ENCODE measurements around the gene LIPA.

Gene LIPA

DNA sequence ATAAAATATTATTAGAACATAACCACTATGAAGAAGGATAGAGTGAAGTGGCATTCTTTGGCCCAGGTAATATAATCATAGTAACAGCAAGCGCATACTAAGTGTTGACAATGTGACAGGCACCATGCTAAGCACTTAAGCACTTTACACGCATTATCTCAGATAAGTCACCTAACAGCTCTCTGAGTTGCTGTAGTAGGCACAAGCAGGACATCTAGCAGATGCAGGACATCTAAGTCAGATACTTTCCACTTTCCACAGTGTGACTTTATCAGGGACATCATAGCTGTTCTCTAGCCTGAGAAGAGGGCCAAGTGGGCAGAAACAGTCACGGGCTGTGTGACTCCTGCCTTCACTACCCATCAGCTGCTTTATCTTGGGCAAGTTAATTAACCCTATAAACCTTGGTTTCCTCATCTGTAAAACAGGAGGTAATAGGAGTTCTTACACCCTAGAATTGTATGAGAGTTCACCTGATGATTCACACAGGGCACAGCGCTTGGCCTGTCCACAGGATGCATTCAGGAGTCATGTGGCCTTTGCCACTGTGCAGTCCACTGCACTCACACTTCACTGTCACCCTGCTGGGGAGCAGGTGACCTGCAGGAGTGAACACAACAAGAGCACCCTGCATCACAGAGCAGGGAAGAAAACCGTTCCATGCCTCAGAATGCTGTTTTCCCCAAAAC is 12.5 kb downstream of the LIPA start:
- no peak for DNase-seq

DNA sequence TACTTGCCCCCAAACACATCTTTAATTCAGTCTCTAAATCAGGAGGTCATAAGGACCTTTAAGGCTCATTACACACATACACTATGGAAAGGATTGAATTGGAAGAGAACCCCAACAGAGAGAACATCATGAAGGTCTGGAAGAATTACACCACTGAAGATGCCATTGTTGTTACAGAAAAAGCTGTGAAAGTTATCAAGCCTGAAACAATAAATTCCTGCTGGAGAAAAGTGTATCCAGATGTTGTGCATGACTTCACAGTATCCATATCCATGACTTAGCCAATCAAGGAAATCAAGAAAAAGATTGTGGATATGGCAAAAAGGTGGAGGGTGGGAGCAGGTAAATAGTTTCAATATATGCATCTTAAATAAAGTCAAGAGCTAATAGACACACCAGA is 13.7 kb downstream of the LIPA start:
- no peak for DNase-seq

DNA sequence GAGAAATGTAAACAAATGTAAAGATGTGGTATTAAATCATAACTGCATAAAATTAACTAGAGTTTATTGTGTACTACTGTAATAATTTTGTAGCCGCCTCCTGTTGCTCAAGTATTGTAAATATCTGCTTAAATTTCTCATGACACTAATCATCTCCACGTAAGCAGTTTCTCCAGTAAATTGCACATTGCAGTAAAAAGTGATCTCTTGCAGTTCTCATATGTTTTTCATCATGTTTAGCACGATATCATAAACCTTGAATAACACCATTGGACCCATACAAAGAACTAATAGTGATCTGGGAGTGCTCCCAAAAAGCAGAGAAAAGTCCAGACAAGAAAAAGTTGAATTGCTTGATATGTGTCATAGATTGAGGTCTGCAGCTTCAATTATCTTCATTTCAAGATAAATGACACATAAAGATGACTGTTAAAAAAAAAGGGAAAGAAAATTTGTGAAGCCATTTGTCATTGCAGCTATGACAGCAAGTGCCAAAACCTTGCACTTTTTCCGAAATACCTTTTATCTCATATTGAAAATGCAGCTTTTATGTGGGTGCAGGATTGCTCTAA is 15.3 kb downstream of the LIPA start:
- DNase-seq, result no peak

DNA sequence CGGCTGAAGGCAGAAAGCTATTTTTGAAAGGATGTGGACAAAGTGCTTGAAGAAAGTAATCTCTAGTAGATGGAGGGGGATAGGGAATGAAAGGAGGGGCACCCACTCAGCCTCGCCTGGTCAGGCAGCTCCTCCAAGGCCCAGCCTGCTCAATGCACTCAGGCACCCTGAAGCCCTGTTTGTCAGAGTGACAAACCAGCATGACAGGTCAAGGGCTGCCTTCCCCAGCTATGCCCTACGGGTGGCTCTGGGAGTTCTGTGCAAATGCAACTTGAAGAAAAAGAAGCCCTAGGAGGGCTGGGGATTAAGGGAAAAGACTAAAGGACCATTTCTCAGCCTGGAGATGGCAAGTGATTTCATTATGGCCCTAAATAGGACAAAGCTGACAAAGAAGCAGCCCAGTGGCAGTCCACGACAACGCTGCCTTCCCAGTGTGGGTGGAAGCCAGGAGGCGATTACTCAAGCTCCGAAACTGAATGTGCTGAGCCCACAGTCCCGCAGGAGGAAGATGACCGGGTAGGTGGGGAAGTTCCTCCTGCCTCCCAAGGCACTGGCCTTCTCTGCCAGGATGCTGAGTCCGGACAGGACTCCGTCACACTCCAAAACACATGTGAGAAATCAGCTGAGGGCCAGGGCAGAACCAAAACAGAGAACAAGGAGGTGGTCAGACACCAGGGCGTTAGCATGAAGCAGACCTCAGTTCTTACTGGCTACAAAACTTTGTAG is 16.3 kb downstream of the LIPA start:
- DNase-seq, result no peak

DNA sequence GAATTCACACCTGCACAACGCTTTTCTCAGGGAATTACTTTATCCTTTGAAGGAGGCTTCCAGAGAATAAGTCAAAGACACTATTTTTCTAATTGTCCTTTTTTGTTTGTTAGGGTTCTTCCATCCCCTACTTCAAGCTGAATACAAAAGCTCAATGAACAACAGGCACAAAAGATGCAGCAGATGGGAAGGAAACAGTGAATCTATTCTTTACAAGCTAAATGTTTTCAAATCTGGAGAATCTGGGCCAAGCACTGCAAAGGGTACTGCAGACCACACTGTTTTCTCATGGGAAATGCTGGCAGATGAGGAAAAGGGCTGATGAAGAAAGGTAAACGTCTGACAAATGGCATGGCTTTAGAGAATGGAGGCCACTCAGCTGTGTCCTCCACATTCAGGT is 18.5 kb downstream of the LIPA start:
- DNase-seq, result no peak

DNA sequence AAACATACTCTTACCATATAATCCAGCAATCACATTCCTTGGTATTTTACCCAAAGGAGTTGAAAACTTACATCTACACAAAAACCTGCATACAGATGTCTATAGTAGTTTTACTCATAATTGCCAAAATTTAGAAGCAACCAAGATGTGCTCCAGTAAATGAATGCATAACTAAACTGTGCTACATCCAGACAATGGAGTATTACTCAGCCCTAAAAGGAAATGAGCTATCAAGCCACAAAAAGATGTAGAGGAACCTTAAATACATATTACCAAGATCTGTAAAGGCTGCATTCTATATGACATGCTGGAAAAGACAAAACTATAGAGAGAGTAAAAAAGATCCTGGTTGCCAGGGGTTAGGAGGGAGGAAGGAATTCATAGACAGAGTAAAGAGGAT is 22.6 kb downstream of the LIPA start:
- no peak for DNase-seq

DNA sequence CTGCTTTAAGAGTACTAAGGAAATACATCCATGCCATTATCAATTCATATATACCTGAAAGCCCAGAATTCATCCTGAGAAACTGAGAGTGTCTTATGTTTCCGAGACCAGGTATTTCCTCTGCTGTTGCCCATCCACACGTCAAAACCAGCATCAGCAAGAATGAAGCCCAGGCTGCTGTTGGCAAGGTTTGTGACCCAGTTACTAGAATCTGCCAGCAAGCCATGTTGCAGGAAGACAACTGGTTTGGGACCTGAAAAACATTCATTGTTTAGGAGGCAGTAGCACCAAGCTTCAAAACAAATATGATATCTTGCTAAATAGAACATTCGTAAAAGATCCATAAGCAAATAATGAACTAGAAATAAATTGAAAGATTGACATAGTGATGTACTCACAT is 23.4 kb downstream of the LIPA start:
- no peak for DNase-seq

DNA sequence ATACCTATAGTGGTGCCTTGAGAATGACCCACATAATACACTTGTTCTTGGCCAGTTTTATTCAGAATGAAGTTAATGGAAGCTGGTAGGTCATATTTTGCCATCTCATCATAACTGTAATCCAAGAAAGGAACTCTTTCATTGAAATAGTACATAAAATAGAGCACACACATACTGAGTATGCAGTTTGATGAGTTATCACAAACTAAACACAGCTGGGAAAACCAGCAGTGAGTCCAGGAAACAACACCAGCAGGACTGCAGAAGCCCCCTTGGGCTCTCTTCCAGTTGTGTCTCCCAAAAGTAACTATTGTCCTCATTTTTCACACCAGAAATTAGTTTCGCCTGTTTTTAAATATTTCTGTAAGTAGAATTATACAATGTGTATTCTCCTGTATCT is 24.7 kb downstream of the LIPA start:
- no peak for DNase-seq

DNA sequence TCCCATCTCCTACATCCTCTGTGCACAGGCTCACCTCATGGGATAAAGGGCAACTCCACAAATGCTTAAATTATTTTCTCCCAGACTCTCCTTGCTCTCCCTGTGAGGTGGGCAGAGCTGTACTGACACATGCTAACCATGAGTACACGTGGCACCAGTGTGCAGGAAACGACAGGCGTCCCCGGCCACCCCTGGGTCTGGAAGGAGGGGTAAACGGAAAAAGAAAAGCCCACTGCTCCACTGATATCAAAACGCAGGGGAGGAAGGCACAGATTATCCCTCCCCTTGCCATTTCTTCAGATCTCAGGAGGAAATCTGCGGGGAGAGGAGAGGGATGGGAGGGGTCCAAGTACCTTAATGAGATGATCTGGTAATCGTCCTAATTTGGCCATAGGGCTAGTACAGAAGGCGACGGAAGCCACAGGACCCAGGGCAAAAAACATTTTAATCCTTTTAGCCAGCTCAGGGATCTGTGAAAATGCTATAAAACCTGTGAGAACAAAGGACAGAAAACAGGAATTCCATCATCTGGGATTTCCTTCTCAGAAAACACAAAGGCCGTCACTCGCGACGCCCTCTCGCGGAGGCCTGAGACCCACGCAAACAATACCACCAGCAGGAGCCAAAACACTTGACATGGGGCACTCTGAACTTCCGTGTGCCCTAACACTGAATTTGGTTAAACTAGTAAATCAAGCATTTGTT is 26.7 kb downstream of the LIPA start:
- DNase-seq, result no peak

DNA sequence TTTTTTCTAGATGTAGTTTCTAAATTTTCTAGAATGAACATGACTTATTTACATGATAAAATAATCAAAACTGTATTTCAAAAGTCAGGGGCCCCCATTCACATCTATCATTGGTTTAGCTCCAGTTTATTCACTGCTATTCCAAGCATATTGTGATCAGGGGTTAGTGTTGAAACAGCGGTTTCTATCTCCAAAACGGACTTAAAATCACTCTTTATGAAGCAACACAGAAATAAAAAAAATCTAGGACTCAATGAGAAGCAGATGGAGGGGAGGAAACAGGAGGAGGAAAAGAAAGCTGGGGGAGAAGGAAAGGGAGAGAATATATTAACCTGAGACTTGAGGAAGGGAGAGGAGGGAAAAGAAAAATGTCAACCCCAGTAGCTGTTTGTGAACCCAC is 29.7 kb downstream of the LIPA start:
- DNase-seq, result no peak

DNA sequence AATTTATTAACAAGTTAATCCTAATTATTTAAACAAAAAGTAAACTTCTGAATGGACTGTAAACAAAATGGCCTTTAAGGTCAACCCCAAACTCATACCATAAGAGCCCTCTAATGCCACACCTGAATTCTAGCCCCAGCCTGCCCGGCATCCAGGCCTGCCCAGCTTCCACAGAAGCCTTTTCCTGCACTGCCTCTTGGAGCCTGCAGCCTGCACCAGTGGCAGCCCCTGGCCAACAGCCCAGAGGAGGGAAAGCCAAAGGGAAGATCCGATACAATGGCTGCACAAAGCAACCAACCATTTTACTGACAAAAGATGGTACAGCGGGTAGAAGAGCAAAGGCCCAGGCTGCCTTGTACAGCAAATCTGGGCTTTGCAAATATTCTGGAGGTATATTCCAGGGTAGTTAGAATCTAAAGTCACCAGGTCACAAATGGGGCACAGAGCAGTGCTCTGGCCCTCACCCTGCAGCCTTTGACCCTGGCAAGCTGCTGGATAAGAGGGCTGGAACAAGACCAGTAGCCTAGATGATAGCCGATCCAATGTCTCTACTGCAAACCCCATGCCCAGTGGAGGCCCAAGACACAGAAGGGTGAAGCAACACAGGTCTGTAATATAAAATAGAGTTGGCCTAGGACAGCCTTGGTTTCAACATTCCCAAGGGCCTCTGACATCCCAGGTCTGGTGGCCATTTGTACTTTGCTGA is 31.9 kb downstream of the LIPA start:
- DNase-seq, result no peak

DNA sequence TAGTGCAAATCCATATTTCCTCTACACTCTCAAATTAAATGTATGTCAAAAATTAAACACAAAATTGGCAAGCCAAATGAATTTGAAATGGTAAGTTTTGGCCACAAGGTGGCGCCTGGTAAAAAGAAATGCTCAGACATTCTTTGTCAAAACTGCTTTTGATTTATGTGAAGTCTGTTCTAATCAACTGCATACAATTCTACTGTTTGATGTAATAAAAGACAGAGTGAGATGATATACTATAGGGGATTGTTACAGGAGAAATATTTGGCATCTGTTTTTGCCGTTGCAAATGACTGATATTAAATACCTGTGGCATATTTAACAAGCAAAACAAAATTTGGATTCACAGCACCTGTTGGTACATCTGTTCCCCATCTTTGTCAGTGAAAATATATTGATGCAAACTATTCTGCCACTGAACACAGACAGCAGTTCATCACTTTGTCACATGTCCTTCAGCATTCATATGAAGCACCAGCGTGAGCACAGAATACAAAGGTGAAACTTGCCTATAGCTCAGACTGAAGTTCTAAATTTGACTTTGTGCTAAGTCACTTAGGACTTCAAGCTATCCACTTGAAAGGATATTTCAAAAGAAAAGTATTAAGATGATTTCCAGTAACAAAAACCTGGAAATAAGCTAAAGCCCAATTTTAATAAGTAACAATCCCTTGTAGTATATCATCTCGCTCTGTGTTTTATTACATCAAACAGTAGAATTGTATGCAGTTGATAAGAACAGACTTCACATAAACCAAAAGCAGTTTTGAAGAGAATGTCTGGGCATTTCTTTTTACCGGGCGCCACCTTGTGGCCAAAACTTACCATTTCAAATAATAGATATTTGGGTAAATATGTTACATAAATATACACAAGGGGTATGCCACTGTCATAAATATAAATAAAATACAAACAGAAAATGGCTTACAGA is 34.3 kb downstream of the LIPA start:
- peak; percentile 61 to 68 for DNase-seq

DNA sequence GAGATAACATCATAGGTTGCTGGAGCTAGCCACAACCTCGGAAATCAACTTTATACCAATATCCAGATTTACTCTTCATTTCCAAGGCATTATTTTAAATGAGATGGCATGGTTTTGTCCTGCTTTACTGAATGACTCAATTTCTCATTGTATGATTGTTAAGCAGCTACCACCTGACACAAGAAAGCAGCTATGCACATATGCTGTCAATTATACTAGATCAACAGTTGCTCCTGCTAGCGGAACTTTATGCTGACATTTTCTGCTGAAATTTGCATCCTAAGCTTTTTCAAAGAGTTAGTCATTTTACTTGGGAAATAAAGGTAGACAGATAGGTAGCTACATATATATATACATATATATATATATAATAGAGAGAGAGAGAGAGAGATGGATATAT is 35.5 kb downstream of the LIPA start:
- DNase-seq, result no peak

DNA sequence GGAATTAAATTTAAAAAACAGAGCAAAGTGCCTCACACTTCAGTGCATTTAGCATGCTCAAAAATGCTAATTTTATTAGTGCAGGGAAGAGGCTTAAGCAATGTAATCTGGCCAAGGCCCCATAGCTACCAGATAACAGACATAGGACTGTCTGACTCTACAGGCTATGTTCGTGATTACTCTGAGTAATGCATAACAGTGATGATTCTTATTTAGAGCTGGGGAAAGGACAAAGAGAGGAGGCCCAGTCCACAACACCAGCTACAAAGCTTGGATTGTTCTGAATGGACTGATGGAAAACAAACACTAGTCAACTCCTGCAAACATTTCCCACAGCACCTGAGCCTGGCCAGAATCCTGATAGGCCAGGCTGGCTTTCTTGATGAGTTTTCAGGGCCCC is 36.1 kb downstream of the LIPA start:
- no peak for DNase-seq

DNA sequence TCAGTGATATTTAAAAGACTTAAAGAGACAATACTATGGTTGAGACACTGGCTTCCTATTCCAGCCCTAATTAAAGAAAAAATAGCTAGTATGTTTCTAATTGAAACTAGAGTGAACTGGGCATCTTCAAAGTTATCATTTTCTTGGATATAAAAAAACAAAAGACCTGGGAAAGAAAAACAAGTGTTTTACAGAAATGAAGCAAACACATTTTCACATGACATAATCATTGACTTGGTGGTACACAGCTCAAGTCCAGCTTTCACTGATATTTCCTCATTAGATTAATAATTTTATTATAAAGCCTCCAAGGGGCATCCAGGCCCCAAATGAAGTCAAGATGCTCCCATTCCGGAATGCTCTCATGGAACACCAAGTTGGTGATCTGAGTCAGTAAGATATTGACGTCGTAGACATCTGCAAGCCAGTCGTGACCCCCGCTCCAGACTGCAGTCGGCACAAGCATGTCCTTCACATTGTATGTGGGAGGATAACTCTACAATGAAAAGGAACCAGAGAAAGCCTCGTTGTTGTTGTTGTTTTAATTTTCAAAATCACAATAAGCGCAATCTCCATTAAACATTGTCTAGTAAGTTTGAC is 36.9 kb downstream of the LIPA start:
- DNase-seq, result no peak

DNA sequence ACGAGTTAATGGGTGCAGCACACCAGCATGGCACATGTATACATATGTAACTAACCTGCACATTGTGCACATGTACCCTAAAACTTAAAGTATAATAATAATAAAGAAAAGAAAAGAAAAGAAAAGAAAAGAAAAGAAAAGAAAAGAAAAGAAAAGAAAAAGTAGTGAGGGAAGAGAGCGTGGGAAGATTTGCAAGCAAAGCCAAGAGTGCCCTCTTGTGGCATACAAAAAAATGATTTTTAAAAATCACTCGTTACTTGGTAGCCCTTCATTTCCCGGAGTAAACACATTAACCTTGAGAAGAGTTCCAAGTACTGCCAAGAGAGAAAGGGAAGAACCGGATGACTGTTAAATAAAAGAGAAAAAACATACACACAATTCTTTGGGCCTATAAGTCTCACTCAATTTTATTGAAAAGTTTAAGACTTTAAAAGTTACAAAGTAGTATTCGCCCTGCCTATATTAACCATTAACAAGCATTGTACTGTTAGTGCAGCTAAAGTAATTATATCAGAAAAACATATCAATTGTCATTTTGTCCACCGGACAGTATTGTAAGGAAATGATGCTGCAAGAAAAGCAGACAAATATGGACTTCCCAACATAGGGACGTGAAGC is 38.3 kb downstream of the LIPA start:
- DNase-seq, result no peak

DNA sequence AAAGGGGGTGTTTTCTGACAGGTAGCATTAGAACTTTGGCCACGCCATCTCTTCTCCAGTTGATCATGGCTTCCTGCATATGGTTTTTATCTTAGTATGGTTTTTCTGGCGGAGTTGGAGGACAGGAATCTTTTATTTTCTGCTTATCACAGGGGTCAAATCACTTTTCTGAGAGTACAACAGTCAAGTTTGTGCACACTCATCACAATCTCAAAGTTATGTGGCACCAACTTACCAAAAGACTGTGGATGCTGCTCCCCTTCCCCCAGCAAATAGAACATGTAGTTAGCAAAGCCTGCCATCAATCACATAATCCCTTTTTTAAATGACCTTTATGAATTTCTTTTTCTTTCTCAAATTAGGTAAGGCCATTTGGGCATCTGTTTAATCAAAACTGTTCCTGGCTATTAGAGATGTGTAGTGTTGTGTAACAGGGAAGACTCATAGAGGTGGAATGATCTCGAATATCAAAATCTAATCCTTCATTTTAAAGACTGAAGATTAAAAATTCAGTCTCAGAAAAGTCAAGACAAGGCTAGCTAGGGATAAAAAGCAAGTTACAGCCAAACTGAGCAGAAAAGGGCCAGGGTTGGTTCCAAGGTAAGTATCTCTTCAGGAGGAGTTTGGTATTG is 40.7 kb downstream of the LIPA start:
- no peak for DNase-seq

DNA sequence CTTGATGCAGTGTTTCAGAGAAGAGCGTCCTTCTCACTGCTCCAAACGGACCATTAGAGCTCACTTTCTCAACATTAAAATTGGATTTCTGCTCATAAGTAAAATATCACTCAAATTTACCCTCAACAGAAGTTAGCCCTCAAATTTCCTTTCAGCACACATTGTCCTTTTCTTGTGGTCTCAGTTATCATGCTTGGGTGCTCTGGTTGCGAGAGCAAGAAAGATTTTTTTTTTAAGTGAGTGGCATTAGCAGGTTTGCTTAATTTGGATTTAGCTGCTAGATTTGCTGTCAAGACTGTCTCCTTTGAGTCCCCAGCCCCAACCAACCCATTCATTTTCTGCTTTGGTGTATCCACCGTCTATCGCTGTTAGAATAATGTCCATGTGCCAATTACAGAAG is 41.9 kb downstream of the LIPA start:
- DNase-seq, result no peak

DNA sequence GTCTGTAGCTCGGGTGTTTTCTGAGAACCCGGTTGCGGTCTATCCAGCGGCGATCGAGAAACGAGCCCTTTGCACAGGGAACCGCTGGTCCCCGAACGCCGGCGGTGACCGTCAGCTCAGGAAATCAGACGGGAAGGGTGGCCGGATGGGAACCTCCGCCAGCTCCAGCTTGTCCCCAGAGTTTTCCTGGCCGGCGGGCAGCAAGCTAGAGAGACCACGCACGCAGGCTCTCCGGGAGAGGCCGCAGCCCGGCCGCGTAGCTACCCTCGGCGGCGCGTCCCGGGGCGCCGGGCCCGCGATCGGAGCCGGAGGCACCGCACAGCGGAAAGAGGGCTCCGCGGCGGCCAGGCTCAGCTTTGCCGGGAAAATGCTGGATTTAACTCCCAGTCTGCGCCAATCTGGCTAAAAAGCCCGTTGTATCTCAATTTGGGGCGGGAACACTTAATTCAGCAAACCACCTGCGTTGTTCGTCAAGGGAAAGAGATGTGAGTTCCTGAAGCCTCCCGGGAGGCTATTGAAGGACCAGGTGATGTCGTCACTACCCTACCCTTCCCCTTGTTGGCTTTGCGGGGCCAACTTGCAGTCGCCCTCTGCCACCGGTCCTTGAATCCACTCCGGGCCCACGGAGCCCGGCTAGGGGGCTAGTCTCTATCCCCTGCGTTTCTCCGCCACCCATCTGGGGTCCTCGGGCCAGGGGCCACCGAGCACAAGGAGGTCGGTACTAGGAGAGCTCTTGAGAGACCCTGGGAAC is 43.6 kb downstream of the LIPA start:
- peak in 1 of 2 donors; percentile 5 for DNase-seq
